ENCODE measurements around the gene ABAT.

- TF ChIP-seq EZH2 (optimal IDR thresholded peaks at IDR 0.05; ENCODE audit: low read depth, low read length) (no peak), EZH2phosphoT487 (IDR thresholded peaks at IDR 0.05; ENCODE audit: low read length) (no peak)
- TF ChIP-seq, protein P1, sequence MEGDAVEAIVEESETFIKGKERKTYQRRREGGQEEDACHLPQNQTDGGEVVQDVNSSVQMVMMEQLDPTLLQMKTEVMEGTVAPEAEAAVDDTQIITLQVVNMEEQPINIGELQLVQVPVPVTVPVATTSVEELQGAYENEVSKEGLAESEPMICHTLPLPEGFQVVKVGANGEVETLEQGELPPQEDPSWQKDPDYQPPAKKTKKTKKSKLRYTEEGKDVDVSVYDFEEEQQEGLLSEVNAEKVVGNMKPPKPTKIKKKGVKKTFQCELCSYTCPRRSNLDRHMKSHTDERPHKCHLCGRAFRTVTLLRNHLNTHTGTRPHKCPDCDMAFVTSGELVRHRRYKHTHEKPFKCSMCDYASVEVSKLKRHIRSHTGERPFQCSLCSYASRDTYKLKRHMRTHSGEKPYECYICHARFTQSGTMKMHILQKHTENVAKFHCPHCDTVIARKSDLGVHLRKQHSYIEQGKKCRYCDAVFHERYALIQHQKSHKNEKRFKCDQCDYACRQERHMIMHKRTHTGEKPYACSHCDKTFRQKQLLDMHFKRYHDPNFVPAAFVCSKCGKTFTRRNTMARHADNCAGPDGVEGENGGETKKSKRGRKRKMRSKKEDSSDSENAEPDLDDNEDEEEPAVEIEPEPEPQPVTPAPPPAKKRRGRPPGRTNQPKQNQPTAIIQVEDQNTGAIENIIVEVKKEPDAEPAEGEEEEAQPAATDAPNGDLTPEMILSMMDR (IDR thresholded peaks at IDR 0.05; ENCODE audit: low read length), result no peak
These were observed 145.1 kb downstream of the ABAT start for GRCh38 chr16:8819411-8820034.
